Measurements from ENCODE around the gene MCM5.

Gene MCM5

GRCh38 chr22:35446365-35446764, 46.4 kb downstream of the MCM5 start:
- no peaks in the 10 kb centered on the region; the same call in 1 of the 2 replicates for H3K36me3 ChIP-seq (ENCODE audit: control insufficient read depth, insufficient read depth, low read length)
- no peak overlapping the region for H3K4me3 ChIP-seq (replicated peaks; ENCODE audit: low read depth, low read length)
- H3K27me3 ChIP-seq (replicated peaks; ENCODE audit: control insufficient read depth, insufficient read depth, low read length) = no peaks in the 10 kb centered on the region
- TF ChIP-seq, protein P1, sequence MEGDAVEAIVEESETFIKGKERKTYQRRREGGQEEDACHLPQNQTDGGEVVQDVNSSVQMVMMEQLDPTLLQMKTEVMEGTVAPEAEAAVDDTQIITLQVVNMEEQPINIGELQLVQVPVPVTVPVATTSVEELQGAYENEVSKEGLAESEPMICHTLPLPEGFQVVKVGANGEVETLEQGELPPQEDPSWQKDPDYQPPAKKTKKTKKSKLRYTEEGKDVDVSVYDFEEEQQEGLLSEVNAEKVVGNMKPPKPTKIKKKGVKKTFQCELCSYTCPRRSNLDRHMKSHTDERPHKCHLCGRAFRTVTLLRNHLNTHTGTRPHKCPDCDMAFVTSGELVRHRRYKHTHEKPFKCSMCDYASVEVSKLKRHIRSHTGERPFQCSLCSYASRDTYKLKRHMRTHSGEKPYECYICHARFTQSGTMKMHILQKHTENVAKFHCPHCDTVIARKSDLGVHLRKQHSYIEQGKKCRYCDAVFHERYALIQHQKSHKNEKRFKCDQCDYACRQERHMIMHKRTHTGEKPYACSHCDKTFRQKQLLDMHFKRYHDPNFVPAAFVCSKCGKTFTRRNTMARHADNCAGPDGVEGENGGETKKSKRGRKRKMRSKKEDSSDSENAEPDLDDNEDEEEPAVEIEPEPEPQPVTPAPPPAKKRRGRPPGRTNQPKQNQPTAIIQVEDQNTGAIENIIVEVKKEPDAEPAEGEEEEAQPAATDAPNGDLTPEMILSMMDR (IDR thresholded peaks at IDR 0.05; ENCODE audit: insufficient read depth, low read length, poor library complexity, severe bottlenecking) = no peak
- no peak for DNase-seq (ENCODE audit: extremely low read depth, insufficient read length)

GRCh38 chr22:35448523-35448922, 48.6 kb downstream of the MCM5 start:
- DNase-seq (ENCODE audit: extremely low read depth, insufficient read length) = no peak
- no peak overlapping the region for H3K4me3 ChIP-seq (replicated peaks; ENCODE audit: low read depth, low read length)
- no peaks in the 10 kb centered on the region for H3K27me3 ChIP-seq (replicated peaks; ENCODE audit: control insufficient read depth, insufficient read depth, low read length)
- no peaks in the 10 kb centered on the region; the same call in 1 of the 2 replicates for H3K36me3 ChIP-seq (ENCODE audit: control insufficient read depth, insufficient read depth, low read length)
- TF ChIP-seq, protein P1 (IDR thresholded peaks at IDR 0.05; ENCODE audit: insufficient read depth, low read length, poor library complexity, severe bottlenecking) = no peak

DNA sequence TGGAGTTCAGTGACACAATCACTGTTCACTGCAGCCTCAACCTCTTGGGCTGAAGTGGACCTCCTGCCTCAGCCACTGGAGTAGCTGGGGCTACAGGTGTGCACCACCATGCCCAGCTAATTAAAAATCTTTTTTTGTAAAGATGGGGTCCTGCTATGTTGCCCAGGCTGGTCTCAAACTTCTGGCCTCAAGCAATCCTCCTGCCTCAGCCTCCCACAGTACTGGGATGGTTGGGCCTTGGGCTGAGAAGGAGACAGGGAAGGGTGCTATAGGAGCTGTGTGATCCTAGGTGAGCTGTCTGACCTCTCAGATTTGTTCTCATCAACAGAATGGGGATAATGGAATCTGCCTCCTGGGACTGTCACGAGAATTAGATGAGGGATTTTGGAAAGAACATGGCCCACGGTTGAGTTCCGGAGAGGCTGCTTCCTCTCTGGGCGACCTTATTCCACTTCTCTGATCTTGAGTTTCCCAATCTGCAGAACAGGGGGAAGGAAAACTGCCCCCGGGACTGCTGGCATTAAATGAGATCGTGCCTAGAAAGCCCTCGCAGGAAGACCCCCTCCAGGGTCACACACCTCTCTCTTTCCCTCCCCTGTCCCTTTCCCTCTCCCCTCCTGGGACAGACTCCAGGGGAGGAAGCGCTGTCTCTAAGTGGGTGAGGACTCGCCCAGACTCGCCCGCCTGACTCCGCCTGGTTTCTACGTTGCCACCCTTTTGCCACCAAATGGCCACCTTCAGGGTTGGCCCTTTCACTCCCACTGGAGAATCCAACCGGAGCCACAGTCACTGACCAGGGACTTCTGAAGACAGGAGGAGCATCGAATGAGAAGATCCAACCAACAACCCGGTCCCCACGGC, 50.1 kb downstream of the MCM5 start:
- Histone ChIP-seq H3K36me3 (ENCODE audit: control insufficient read depth, insufficient read depth, low read length) (no peaks in the 10 kb centered on the region; the same call in 1 of the 2 replicates), H3K4me3 (replicated peaks; ENCODE audit: low read depth, low read length) (no peak overlapping the region), H3K27me3 (replicated peaks; ENCODE audit: control insufficient read depth, insufficient read depth, low read length) (no peaks in the 10 kb centered on the region)
- no peak for DNase-seq (ENCODE audit: extremely low read depth, insufficient read length)
- TF ChIP-seq, protein P1 (IDR thresholded peaks at IDR 0.05; ENCODE audit: insufficient read depth, low read length, poor library complexity, severe bottlenecking) = no peak

DNA sequence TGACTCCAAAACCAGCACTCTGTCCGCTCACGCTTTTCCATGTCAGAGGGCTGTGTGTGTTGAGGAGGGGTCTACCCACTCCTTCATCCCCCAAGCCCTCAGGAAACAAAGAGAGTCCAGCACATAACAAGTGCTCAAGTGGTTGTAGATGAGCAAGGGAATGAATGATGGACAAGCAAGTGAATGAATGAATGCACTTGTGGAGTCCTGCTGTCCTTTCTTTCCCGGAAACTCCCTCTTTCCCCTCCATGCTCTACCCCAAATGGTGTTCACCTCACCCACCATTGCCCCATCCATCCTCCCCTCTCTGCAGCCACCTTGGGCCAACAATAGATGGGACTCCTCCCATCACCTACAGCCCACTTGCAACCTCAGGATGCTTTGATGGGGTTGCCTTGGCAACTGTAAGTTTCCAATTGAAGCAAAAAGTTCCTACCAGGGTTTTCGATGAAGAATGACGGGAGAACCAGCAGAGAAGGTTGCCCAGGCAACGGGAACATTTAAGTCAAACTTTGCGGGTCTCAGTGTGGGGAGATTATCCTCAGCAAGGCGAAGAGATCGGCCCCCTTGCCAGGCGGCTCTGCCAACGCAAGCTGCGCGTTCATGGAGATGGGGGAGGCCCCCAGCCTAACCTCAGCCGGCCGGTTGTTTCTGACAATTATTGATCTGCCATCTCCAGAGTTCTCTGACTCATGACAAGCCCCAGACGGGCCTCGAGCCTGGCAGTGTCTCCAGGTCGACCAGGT, 51.1 kb downstream of the MCM5 start:
- TF ChIP-seq, protein P1 (IDR thresholded peaks at IDR 0.05; ENCODE audit: insufficient read depth, low read length, poor library complexity, severe bottlenecking) = no peak
- DNase-seq (ENCODE audit: extremely low read depth, insufficient read length) = no peak
- Histone ChIP-seq H3K4me3 (replicated peaks; ENCODE audit: low read depth, low read length) (no peak overlapping the region), H3K36me3 (ENCODE audit: control insufficient read depth, insufficient read depth, low read length) (no peaks in the 10 kb centered on the region; the same call in 1 of the 2 replicates), H3K27me3 (replicated peaks; ENCODE audit: control insufficient read depth, insufficient read depth, low read length) (no peaks in the 10 kb centered on the region)

DNA sequence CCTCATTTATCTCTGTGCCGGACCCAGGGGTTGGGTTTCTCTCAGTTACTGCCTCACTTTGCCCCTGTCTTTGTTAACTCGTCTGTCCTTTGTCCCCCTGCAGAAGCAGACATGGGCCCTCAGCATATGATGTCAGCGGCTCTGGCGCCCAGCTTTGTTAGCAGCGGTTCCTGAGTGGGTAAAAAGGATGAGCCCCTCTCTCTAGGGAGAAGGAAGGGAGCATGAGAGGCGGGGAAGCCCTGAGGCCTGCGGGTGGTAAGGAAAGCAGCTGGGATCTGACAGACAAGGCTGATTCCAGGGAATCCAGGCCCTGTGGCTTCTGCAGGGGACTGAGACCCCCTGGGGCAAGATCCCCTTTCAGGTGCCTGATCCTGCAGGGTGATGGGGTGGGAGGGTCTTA, 51.7 kb downstream of the MCM5 start:
- no peak overlapping the region for H3K4me3 ChIP-seq (replicated peaks; ENCODE audit: low read depth, low read length)
- DNase-seq (ENCODE audit: extremely low read depth, insufficient read length) = no peak

More for the DNA sequence above, 51.7 kb downstream of the MCM5 start:
- H3K36me3 ChIP-seq (ENCODE audit: control insufficient read depth, insufficient read depth, low read length) = no peaks in the 10 kb centered on the region; the same call in 1 of the 2 replicates
- H3K27me3 ChIP-seq (replicated peaks; ENCODE audit: control insufficient read depth, insufficient read depth, low read length) = no peaks in the 10 kb centered on the region
- TF ChIP-seq, protein P1 (IDR thresholded peaks at IDR 0.05; ENCODE audit: insufficient read depth, low read length, poor library complexity, severe bottlenecking) = no peak

Data from GM06990 (cell line).